ENCODE results near the gene LNX1.

LNX1 gene

DNA sequence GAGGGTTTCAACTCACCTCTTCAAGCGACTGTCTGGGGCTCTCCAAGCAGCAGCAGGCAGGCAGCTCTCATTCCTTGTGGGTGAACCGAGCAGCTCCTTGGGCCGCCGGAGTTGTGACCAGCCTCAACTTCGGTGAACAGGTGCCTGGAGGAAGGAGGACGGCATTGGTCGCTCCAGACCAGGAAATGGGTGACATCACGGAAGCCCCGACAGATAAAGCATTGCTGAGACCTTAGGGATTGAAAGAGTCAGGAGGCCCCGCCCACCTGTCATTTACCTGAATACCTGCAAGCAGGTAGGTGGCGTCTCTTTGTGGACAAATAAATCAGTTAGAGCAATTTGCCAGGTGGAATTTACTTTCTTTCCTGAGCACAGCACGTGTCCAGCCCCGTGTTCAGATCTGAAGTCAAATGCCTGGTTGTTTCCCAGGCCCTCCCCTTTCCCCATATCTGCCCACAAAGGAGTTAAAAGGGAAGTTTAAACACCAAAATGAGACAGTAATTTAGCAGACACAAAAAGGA, at the start of gene LNX1:
LNX1 (minus strand) TSS at position 115 of the 521 bp plus-strand sequence. CDS start 17,484 bp downstream, outside the sequence.
- no peak for DNase-seq (ENCODE audit: low read depth)
- TF ChIP-seq, protein P1, sequence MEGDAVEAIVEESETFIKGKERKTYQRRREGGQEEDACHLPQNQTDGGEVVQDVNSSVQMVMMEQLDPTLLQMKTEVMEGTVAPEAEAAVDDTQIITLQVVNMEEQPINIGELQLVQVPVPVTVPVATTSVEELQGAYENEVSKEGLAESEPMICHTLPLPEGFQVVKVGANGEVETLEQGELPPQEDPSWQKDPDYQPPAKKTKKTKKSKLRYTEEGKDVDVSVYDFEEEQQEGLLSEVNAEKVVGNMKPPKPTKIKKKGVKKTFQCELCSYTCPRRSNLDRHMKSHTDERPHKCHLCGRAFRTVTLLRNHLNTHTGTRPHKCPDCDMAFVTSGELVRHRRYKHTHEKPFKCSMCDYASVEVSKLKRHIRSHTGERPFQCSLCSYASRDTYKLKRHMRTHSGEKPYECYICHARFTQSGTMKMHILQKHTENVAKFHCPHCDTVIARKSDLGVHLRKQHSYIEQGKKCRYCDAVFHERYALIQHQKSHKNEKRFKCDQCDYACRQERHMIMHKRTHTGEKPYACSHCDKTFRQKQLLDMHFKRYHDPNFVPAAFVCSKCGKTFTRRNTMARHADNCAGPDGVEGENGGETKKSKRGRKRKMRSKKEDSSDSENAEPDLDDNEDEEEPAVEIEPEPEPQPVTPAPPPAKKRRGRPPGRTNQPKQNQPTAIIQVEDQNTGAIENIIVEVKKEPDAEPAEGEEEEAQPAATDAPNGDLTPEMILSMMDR (conservative IDR thresholded peaks at IDR 0.05; ENCODE audit: low read length): no peak
- H3K4me3 ChIP-seq (ENCODE audit: low read length): no peak within 1 kb of the TSS

DNA sequence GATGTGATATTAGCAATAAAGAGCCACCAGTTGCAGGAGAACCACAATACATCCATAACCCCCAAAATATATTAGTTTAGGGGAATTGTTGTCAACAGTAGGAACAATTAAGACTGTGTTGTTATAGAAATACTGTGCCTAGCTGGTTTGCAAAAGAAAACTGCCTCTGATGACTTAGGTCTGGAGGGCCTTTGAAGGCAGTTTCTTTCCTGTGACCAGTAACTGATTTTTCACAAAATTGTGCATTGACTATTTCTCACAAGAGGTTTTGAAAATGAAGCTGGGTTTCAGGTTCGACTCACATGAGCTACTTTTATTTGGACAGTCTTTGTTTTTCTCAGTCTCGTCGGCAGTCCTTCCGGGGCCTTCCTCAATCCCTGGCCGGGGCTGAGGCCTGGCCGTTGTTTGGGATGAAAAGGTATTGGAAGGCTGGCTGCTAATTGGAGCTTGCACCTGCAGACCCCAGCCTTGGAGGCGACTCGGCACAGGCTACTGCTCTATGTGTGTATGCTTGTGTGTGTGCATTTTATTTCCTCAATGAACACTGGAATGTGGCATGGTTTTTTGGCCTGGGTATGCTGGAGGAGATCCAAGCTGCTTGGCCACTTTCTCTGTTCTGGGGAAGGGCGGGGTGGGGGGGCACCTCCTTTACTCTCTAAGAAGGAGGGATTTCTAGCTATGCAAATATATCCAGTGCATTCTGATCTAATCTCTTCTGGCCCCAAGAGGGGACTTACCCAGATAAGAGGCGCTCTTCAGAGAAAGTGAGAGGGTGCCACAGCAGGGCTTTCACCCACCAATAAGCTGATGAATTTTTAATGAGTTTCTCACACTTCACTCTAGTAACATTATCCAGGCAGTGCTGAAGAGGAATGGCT, 49.5 kb upstream of the LNX1 start:
- H3K4me3 ChIP-seq (ENCODE audit: low read length): no peak overlapping the region
- DNase-seq (ENCODE audit: low read depth): no peak

DNA sequence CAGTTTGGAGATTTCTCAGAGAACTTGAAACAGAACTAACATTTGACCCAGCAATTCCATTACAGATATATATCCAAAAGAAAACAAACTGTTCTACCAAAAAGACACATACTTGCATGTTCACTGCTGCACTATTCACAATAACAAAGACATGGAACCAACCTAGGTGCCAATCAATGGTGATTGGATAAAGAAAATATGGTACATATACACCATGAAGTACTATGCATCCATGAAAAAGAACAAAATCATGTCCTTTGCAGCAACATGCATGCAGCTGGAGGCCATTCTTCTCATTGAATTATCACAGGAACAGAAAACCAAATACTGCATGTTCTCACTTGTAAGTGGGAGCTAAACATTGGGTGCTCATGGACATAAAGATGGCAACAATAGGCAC, 47.6 kb upstream of the LNX1 start:
- H3K4me3 ChIP-seq (ENCODE audit: low read length): no peak overlapping the region
- no peak for DNase-seq (ENCODE audit: low read depth)
- TF ChIP-seq, protein P1 (conservative IDR thresholded peaks at IDR 0.05; ENCODE audit: low read length): no peak

More for the DNA sequence above, 49.5 kb upstream of the LNX1 start:
- TF ChIP-seq, protein P1 (conservative IDR thresholded peaks at IDR 0.05; ENCODE audit: low read length): no peak

DNA sequence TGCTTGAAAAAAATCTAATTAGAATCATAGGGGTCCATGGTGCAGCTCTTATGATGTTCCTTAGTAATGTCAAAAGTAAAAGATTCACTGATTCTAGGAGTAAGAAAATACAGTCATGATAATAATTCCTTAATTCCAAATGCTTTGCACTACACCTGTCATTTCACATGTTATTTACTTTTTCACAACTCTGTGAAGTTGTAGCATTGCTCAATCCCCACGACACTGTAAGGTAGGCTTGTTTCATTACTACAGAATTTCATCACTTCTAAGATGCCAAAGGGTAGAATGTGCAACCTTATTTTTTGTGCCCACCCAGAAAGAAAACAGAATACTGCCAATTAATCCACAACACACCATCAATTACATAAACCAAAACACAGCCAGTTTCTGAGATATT, 46.1 kb upstream of the LNX1 start:
- no peak for DNase-seq (ENCODE audit: low read depth)
- H3K4me3 ChIP-seq (ENCODE audit: low read length): no peak overlapping the region
- TF ChIP-seq, protein P1 (conservative IDR thresholded peaks at IDR 0.05; ENCODE audit: low read length): no peak

DNA sequence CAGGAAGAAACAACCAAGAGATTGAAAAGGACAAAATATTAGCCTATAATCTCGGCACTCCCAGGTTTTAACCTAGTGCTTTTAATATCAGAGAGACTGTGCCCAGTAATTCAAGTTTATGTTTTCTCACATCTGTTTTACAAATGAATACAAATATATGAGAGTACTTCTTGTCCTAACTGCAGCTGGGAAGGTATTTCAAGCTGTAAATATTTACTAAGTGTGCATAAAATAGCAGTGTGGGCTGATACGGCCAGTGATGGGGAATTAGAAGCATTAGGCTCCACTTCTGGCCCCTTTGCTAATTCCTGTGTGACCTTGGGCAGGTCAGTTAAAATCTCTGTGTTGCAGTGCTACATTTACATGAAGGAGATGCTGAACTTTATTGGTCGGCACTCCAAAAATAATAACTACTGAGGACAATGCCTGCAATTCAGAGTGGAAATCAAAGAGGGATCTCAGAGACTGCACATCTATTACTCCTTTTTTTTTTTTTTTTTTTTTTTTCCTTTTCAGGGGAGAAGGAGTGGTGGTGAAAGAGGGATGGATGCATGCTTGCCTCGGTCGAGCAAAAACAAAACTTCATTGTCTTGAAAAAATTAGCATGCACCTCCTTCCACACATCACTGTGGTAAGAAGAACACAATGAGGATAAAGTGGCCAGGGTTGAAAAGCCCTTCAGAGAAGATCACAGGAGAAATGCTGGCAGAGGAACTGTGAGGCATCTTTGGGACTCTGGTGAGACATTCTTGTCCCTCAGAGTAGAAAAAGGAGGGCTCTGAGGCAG, 44.6 kb upstream of the LNX1 start:
- no peak for DNase-seq (ENCODE audit: low read depth)
- TF ChIP-seq, protein P1 (conservative IDR thresholded peaks at IDR 0.05; ENCODE audit: low read length): no peak
- H3K4me3 ChIP-seq (ENCODE audit: low read length): no peak overlapping the region

DNA sequence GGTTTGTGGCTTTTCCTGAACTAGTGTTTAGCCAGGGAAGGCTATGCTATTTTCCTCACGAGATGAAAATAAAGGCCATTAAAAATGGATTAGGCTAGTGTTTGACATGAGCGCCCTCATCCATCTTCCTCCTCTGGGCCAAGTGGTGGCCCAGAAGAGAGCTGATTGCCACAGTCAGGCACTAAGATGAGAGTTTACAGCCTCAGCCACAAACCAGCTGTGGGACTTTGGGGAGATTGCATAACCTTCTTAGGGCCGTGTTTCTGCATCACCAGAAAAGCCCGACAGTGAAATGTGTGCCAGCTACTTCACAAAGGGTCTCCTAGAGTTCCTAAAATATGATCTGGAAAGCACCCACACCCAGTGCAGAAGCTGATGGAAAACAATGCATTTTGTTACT, 42.3 kb upstream of the LNX1 start:
- peak; percentile 87 for DNase-seq (ENCODE audit: low read depth)
- TF ChIP-seq, protein P1 (conservative IDR thresholded peaks at IDR 0.05; ENCODE audit: low read length): no peak
- no peak overlapping the region for H3K4me3 ChIP-seq (ENCODE audit: low read length)
